HEK293 (cell line): Measurements from ENCODE around the gene FSTL4.

ENCODE experiments used
- GLI4 ChIP-seq: fragments of 450-650 bp; formaldehyde crosslinking; IDR thresholded peaks from 2 replicates; pipeline ENCODE4 v1.5.1; 2016; ENCODE audit warnings: missing biosample characterization, missing genetic modification characterization
- KLF16 ChIP-seq: fragments of 450-650 bp; formaldehyde crosslinking; IDR thresholded peaks from 2 replicates; pipeline ENCODE4 v1.5.1; 2017; ENCODE audit warnings: missing biosample characterization, missing genetic modification characterization
- KLF7 ChIP-seq: fragments of 450-650 bp; formaldehyde crosslinking; IDR thresholded peaks from 2 replicates; pipeline ENCODE4 v1.5.1; 2016; ENCODE audit warnings: missing biosample characterization, missing genetic modification characterization, borderline replicate concordance
- PRDM1 ChIP-seq: fragments of 450-650 bp; formaldehyde crosslinking; IDR thresholded peaks from 2 replicates; pipeline ENCODE4; 2016; ENCODE audit warnings: missing biosample characterization, missing genetic modification characterization
- SETDB1 ChIP-seq: IDR thresholded peaks from one replicate; pipeline ENCODE4 v1.6.1; 2017; ENCODE audit warnings: mild to moderate bottlenecking, low read length, moderate library complexity, mixed read lengths; ENCODE audit not compliant: insufficient read length
- SP2 ChIP-seq: fragments of 450-650 bp; formaldehyde crosslinking; IDR thresholded peaks from 2 replicates; pipeline ENCODE4 v1.5.1; 2016; ENCODE audit warnings: missing biosample characterization, missing genetic modification characterization
- SP7 ChIP-seq: fragments of 450-650 bp; formaldehyde crosslinking; IDR thresholded peaks from 2 replicates; pipeline ENCODE4 v1.5.1; 2016; ENCODE audit warnings: missing biosample characterization, missing genetic modification characterization
- ZEB2 ChIP-seq: fragments of 450-650 bp; formaldehyde crosslinking; IDR thresholded peaks from 2 replicates; pipeline ENCODE4 v1.5.1; 2016; ENCODE audit warnings: missing biosample characterization, missing genetic modification characterization
- ZFHX2 ChIP-seq: fragments of 450-650 bp; formaldehyde crosslinking; conservative IDR thresholded peaks from 2 replicates; pipeline ENCODE4 v1.5.1; 2016; ENCODE audit warnings: missing biosample characterization, missing genetic modification characterization
- ZFP3 ChIP-seq: fragments of 450-650 bp; formaldehyde crosslinking; IDR thresholded peaks from 2 replicates; pipeline ENCODE4 v1.5.1; 2016; ENCODE audit warnings: low read depth, missing biosample characterization, missing genetic modification characterization
- ZIC2 ChIP-seq: fragments of 450-650 bp; formaldehyde crosslinking; IDR thresholded peaks from 2 replicates; pipeline ENCODE4 v1.5.1; 2016; ENCODE audit warnings: missing biosample characterization, missing genetic modification characterization
- ZNF146 ChIP-seq: fragments of 450-650 bp; formaldehyde crosslinking; IDR thresholded peaks from 2 replicates; pipeline ENCODE4 v1.5.1; 2016; ENCODE audit warnings: missing biosample characterization, missing genetic modification characterization
- ZNF16 ChIP-seq: fragments of 450-650 bp; formaldehyde crosslinking; IDR thresholded peaks from 2 replicates; pipeline ENCODE4 v1.5.1; 2016; ENCODE audit warnings: low read depth, missing biosample characterization, missing genetic modification characterization
- ZNF169 ChIP-seq: fragments of 450-650 bp; formaldehyde crosslinking; IDR thresholded peaks from 2 replicates; pipeline ENCODE4 v1.5.1; 2016; ENCODE audit warnings: missing biosample characterization, missing genetic modification characterization
- ZNF214 ChIP-seq: fragments of 450-650 bp; formaldehyde crosslinking; IDR thresholded peaks from 2 replicates; pipeline ENCODE4 v1.5.1; 2017; ENCODE audit warnings: missing biosample characterization, mild to moderate bottlenecking, missing genetic modification characterization, borderline replicate concordance
- ZNF302 ChIP-seq: fragments of 450-650 bp; formaldehyde crosslinking; IDR thresholded peaks from 2 replicates; pipeline ENCODE4 v1.5.1; 2016; ENCODE audit warnings: missing biosample characterization, missing genetic modification characterization, low read depth
- ZNF350 ChIP-seq: fragments of 450-650 bp; formaldehyde crosslinking; IDR thresholded peaks from 2 replicates; pipeline ENCODE4 v1.5.0; 2017; ENCODE audit warnings: missing biosample characterization, mild to moderate bottlenecking, missing genetic modification characterization
- ZNF843 ChIP-seq: fragments of 450-650 bp; formaldehyde crosslinking; IDR thresholded peaks from 2 replicates; pipeline ENCODE4 v1.5.1; 2016; ENCODE audit warnings: missing biosample characterization, missing genetic modification characterization
- TF ChIP-seq, protein P1 (sequence below): fragments of 450-650 bp; formaldehyde crosslinking; IDR thresholded peaks from 2 replicates; pipeline ENCODE4 v1.5.1; 2016; ENCODE audit warnings: missing biosample characterization, missing genetic modification characterization
- TF ChIP-seq, protein P2 (sequence below): fragments of 450-650 bp; formaldehyde crosslinking; IDR thresholded peaks from 2 replicates; pipeline ENCODE4 v1.5.1; 2017; ENCODE audit warnings: missing biosample characterization, missing genetic modification characterization
- TF ChIP-seq, protein P3 (sequence below): fragments of 450-650 bp; formaldehyde crosslinking; IDR thresholded peaks from 2 replicates; pipeline ENCODE4 v1.5.1; 2017; ENCODE audit warnings: missing biosample characterization, missing genetic modification characterization
- TF ChIP-seq, protein P4 (sequence below): fragments of 450-650 bp; formaldehyde crosslinking; IDR thresholded peaks from 2 replicates; pipeline ENCODE4 v1.5.1; 2016; ENCODE audit warnings: missing biosample characterization, missing genetic modification characterization
- TF ChIP-seq, protein P5 (sequence below): fragments of 450-650 bp; formaldehyde crosslinking; IDR thresholded peaks from 2 replicates; pipeline ENCODE4 v1.5.1; 2016; ENCODE audit warnings: missing biosample characterization, missing genetic modification characterization
- TF ChIP-seq, protein P6 (sequence below): fragments of 450-650 bp; formaldehyde crosslinking; IDR thresholded peaks from 2 replicates; pipeline ENCODE4 v1.5.1; 2016; ENCODE audit warnings: missing biosample characterization, missing genetic modification characterization, low read depth
- TF ChIP-seq, protein P7 (sequence below): fragments of 450-650 bp; formaldehyde crosslinking; IDR thresholded peaks from 2 replicates; pipeline ENCODE4 v1.5.1; 2016; ENCODE audit warnings: missing biosample characterization, missing genetic modification characterization

FSTL4 gene

DNA sequence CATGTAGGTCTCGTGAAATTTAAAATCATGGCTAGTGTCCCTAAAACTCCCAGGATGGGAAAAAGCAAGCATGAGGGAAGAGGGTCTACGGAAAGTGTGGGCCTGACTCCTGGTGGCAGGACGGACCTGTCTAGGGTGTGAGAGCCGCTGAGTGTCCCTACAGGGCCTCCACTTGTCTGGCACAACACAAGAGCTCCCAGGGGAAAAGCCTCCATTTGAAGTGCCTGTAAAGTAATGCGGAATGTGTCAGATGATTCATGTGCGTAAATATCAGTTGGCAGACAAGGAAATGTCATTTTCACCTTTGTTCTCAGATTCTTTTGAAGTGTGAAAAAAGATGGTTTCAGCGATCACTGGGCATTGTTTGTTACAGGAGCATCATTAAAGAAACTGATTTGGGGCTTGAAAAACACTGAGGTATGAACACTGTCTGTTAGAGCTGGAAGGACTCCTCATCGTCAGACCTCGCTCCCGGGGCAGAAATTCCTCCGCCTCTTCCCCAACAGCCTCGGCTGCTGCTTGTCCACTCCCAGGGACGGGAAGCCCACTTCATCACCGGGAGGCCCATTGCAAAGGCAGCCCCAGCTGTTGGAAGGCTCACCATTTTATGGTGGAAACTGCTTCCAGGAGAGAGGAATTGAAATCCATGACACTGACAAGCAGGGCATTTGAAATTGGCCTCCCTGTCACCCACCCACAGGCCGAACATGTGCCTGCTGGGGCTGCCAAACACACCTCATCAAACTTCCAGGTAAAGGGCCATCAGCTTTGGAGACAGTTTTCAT is 240.8 kb downstream of the FSTL4 start (continued):
- TF ChIP-seq, protein P1, sequence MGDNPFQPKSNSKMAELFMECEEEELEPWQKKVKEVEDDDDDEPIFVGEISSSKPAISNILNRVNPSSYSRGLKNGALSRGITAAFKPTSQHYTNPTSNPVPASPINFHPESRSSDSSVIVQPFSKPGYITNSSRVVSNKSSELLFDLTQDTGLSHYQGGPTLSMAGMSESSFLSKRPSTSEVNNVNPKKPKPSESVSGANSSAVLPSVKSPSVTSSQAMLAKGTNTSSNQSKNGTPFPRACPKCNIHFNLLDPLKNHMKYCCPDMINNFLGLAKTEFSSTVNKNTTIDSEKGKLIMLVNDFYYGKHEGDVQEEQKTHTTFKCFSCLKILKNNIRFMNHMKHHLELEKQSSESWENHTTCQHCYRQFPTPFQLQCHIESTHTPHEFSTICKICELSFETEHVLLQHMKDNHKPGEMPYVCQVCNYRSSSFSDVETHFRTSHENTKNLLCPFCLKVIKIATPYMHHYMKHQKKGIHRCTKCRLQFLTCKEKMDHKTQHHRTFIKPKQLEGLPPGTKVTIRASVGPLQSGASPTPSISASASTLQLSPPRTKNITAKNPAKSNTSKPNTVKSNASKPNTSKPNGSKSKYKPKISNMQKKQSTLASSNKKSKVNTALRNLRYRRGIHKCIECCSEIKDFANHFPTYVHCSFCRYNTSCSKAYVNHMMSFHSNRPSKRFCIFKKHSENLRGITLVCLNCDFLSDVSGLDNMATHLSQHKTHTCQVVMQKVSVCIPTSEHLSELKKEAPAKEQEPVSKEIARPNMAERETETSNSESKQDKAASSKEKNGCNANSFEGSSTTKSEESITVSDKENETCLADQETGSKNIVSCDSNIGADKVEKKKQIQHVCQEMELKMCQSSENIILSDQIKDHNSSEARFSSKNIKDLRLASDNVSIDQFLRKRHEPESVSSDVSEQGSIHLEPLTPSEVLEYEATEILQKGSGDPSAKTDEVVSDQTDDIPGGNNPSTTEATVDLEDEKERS (tag by site-specific recombination) = no peak
- TF ChIP-seq PRDM1 (no peak), ZFP3 (tag by site-specific recombination) (no peak), ZNF169 (no peak), ZNF146 (tag by site-specific recombination) (no peak), ZNF214 (no peak), ZNF350 (tag by site-specific recombination) (no peak), KLF7 (tag by site-specific recombination) (no peak), SETDB1 (no peak), SP7 (0 out of 2 replicates have a peak, but pooled peaks have one; percentile 23), ZNF302 (no peak), GLI4 (tag by site-specific recombination) (no peak), SP2 (tag by site-specific recombination) (no peak), ZEB2 (tag by site-specific recombination) (peak; percentile 34; the same call in 1 of the 2 replicates), ZNF16 (no peak), ZIC2 (peak; percentile 42), KLF16 (tag by site-specific recombination) (no peak), ZFHX2 (tag by site-specific recombination) (no peak), ZNF843 (tag by site-specific recombination) (no peak)
- TF ChIP-seq, protein P2, sequence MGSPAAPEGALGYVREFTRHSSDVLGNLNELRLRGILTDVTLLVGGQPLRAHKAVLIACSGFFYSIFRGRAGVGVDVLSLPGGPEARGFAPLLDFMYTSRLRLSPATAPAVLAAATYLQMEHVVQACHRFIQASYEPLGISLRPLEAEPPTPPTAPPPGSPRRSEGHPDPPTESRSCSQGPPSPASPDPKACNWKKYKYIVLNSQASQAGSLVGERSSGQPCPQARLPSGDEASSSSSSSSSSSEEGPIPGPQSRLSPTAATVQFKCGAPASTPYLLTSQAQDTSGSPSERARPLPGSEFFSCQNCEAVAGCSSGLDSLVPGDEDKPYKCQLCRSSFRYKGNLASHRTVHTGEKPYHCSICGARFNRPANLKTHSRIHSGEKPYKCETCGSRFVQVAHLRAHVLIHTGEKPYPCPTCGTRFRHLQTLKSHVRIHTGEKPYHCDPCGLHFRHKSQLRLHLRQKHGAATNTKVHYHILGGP (tag by site-specific recombination) = no peak
- TF ChIP-seq, protein P3, sequence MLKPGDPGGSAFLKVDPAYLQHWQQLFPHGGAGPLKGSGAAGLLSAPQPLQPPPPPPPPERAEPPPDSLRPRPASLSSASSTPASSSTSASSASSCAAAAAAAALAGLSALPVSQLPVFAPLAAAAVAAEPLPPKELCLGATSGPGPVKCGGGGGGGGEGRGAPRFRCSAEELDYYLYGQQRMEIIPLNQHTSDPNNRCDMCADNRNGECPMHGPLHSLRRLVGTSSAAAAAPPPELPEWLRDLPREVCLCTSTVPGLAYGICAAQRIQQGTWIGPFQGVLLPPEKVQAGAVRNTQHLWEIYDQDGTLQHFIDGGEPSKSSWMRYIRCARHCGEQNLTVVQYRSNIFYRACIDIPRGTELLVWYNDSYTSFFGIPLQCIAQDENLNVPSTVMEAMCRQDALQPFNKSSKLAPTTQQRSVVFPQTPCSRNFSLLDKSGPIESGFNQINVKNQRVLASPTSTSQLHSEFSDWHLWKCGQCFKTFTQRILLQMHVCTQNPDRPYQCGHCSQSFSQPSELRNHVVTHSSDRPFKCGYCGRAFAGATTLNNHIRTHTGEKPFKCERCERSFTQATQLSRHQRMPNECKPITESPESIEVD (tag by site-specific recombination) = peak; percentile 76
- TF ChIP-seq, protein P4, sequence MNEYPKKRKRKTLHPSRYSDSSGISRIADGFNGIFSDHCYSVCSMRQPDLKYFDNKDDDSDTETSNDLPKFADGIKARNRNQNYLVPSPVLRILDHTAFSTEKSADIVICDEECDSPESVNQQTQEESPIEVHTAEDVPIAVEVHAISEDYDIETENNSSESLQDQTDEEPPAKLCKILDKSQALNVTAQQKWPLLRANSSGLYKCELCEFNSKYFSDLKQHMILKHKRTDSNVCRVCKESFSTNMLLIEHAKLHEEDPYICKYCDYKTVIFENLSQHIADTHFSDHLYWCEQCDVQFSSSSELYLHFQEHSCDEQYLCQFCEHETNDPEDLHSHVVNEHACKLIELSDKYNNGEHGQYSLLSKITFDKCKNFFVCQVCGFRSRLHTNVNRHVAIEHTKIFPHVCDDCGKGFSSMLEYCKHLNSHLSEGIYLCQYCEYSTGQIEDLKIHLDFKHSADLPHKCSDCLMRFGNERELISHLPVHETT = peak; percentile 37; the same call in 1 of the 2 replicates
- TF ChIP-seq, protein P5, sequence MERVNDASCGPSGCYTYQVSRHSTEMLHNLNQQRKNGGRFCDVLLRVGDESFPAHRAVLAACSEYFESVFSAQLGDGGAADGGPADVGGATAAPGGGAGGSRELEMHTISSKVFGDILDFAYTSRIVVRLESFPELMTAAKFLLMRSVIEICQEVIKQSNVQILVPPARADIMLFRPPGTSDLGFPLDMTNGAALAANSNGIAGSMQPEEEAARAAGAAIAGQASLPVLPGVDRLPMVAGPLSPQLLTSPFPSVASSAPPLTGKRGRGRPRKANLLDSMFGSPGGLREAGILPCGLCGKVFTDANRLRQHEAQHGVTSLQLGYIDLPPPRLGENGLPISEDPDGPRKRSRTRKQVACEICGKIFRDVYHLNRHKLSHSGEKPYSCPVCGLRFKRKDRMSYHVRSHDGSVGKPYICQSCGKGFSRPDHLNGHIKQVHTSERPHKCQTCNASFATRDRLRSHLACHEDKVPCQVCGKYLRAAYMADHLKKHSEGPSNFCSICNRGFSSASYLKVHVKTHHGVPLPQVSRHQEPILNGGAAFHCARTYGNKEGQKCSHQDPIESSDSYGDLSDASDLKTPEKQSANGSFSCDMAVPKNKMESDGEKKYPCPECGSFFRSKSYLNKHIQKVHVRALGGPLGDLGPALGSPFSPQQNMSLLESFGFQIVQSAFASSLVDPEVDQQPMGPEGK (tag by site-specific recombination) = no peak
- TF ChIP-seq, protein P6, sequence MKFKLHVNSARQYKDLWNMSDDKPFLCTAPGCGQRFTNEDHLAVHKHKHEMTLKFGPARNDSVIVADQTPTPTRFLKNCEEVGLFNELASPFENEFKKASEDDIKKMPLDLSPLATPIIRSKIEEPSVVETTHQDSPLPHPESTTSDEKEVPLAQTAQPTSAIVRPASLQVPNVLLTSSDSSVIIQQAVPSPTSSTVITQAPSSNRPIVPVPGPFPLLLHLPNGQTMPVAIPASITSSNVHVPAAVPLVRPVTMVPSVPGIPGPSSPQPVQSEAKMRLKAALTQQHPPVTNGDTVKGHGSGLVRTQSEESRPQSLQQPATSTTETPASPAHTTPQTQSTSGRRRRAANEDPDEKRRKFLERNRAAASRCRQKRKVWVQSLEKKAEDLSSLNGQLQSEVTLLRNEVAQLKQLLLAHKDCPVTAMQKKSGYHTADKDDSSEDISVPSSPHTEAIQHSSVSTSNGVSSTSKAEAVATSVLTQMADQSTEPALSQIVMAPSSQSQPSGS (tag by site-specific recombination) = no peak
- TF ChIP-seq, protein P7, sequence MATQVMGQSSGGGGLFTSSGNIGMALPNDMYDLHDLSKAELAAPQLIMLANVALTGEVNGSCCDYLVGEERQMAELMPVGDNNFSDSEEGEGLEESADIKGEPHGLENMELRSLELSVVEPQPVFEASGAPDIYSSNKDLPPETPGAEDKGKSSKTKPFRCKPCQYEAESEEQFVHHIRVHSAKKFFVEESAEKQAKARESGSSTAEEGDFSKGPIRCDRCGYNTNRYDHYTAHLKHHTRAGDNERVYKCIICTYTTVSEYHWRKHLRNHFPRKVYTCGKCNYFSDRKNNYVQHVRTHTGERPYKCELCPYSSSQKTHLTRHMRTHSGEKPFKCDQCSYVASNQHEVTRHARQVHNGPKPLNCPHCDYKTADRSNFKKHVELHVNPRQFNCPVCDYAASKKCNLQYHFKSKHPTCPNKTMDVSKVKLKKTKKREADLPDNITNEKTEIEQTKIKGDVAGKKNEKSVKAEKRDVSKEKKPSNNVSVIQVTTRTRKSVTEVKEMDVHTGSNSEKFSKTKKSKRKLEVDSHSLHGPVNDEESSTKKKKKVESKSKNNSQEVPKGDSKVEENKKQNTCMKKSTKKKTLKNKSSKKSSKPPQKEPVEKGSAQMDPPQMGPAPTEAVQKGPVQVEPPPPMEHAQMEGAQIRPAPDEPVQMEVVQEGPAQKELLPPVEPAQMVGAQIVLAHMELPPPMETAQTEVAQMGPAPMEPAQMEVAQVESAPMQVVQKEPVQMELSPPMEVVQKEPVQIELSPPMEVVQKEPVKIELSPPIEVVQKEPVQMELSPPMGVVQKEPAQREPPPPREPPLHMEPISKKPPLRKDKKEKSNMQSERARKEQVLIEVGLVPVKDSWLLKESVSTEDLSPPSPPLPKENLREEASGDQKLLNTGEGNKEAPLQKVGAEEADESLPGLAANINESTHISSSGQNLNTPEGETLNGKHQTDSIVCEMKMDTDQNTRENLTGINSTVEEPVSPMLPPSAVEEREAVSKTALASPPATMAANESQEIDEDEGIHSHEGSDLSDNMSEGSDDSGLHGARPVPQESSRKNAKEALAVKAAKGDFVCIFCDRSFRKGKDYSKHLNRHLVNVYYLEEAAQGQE (tag by site-specific recombination) = no peak
